WTC11 (cell line): ENCODE measurements around the gene ITGB4.

Source experiments
- ARID4B ChIP-seq: sonication (generic); formaldehyde crosslinking; IDR thresholded peaks from 2 replicates; pipeline ENCODE4 v1.8.0; 2023; ENCODE audit warnings: missing genetic modification reagents, mild to moderate bottlenecking, borderline replicate concordance
- ATF3 ChIP-seq: sonication (generic); formaldehyde crosslinking; conservative IDR thresholded peaks from 2 replicates; pipeline ENCODE4 v1.8.1; 2022; ENCODE audit warnings: mild to moderate bottlenecking, missing genetic modification reagents
- CTCF ChIP-seq: fragments of 200-600 bp; IDR thresholded peaks from 2 replicates; pipeline ENCODE4 v1.8.0; 2022; ENCODE audit warnings: antibody characterized with exemption
- E2F1 ChIP-seq: sonication (generic); formaldehyde crosslinking; IDR thresholded peaks from 2 replicates; pipeline ENCODE4 v1.8.0; 2022; ENCODE audit warnings: mild to moderate bottlenecking, missing genetic modification reagents
- ETV6 ChIP-seq: sonication (generic); formaldehyde crosslinking; IDR thresholded peaks from 2 replicates; pipeline ENCODE4 v1.8.1; 2022; ENCODE audit warnings: mild to moderate bottlenecking, missing genetic modification reagents
- IRF2 ChIP-seq: sonication (generic); formaldehyde crosslinking; IDR thresholded peaks from 2 replicates; pipeline ENCODE4 v1.8.0; 2022; ENCODE audit warnings: low read depth, missing genetic modification reagents, borderline replicate concordance
- JUN ChIP-seq: sonication (generic); formaldehyde crosslinking; IDR thresholded peaks from 2 replicates; pipeline ENCODE4 v1.8.0; 2023; ENCODE audit warnings: mild to moderate bottlenecking, missing genetic modification reagents
- PREB ChIP-seq: sonication (generic); formaldehyde crosslinking; IDR thresholded peaks from 2 replicates; pipeline ENCODE4 v1.8.1; 2022; ENCODE audit warnings: mild to moderate bottlenecking, missing genetic modification reagents, moderate library complexity, borderline replicate concordance

- no peak for TF ChIP-seq CTCF
- no peak for TF ChIP-seq PREB (CRISPR knock-in tag)
- TF ChIP-seq E2F1 (CRISPR knock-in tag): no peak
- no peak for TF ChIP-seq IRF2 (CRISPR knock-in tag)
- no peak for TF ChIP-seq ATF3
- no peak for TF ChIP-seq JUN (CRISPR knock-in tag)
- TF ChIP-seq ARID4B (CRISPR knock-in tag): no peak
- TF ChIP-seq ETV6 (CRISPR knock-in tag): no peak
Measured at GRCh38 chr17:75719732-75720131, 1.5 kb upstream of the ITGB4 start.
